HepG2 (cell line): Measurements from ENCODE around the gene COL5A1. TPM values are rescaled to one million over a fixed set of nuclear protein-coding genes. Genes with fewer than 3 reads are reported as not detected.

Experiments used
- ATAC-seq: fragments of 200-7000 bp; cut with Tn5 transposase; 3 replicates; pipeline ENCODE4 v1.9.1; 2020; ENCODE audit warnings: mild to moderate bottlenecking, moderate library complexity
- BruUV-seq: library from RNA; stranded (reverse); fragments of 400-500 nt; replicated peaks from 2 replicates; lab custom pipeline; 2021; lab: Mats Ljungman, UMichigan
- CTCF ChIA-PET: fragments of 300-600 bp; formaldehyde crosslinking; extraction: SDS; loops from one replicate; lab custom pipeline; 2021; ENCODE audit warnings: low total read pairs, inconsistent platforms, low intra/inter-chr PET ratio; lab: Yijun Ruan, JAX
- POLR2A ChIA-PET: fragments of 350-600 bp; sonication (Branson Sonifier 250); formaldehyde crosslinking; loops from one replicate; lab custom pipeline; 2020; ENCODE audit warnings: antibody characterized with exemption, inconsistent platforms; lab: Yijun Ruan, JAX
- DNase-seq: peaks from one replicate; pipeline ENCODE4 v3.0.0-alpha.2; 2015; ENCODE audit warnings: low spot score
- FAIRE-seq: peaks from 3 replicates; lab custom pipeline; 2011; peaks lifted over from hg19 to GRCh38; lab: Jason Lieb, UNC
- H2AFZ ChIP-seq: one replicate; pipeline ENCODE4 v1.6.1; 2011; ENCODE audit warnings: low read length, inconsistent platforms
- H3K27ac ChIP-seq: fragments of 300-600 bp; 3 replicates; pipeline ENCODE4 v1.8.0; 2011; ENCODE audit warnings: mixed run types, mild to moderate bottlenecking, mixed read lengths, low read length, inconsistent platforms; ENCODE audit not compliant: insufficient read depth; ENCODE audit errors: extremely low read length
- H3K27me3 ChIP-seq, 2 experiments: fragments of 200-600 bp in 1 of 2; 2 replicates in 1 of 2; 3 replicates in 1 of 2; pipeline versions ENCODE4 v1.6.0 to v1.8.0; 2011; ENCODE audit warnings: low read length in 2 of 2, mild to moderate bottlenecking in 2 of 2, moderate library complexity in 2 of 2, inconsistent platforms in 1 of 2; ENCODE audit not compliant: insufficient read depth in 2 of 2, control insufficient read depth in 1 of 2
- H3K36me3 ChIP-seq, 2 experiments: fragments of 200-600 bp in 1 of 2; replicated peaks in 1 of 2; 2 replicates in 1 of 2; 3 replicates in 1 of 2; pipeline versions ENCODE4 v1.5.1 to v1.8.0; 2011; ENCODE audit warnings: low read length in 2 of 2, inconsistent platforms in 1 of 2; ENCODE audit not compliant: insufficient read depth in 2 of 2, control insufficient read depth in 1 of 2
- H3K4me1 ChIP-seq: 2 replicates; pipeline ENCODE4 v1.5.1; 2012; ENCODE audit warnings: low read length, inconsistent platforms; ENCODE audit not compliant: insufficient read depth
- H3K4me2 ChIP-seq: 2 replicates; pipeline ENCODE4 v1.6.0; 2011; ENCODE audit warnings: low read depth, low read length, inconsistent platforms
- H3K4me3 ChIP-seq, 3 experiments: fragments of 200-600 bp in 1 of 3; sonication (generic), shearing (Covaris generic) in 1 of 3; replicated peaks in 1 of 3; 2 replicates each; pipeline ENCODE4 v1.5.1; 2011 to 2016; ENCODE audit warnings: low read length in 3 of 3, inconsistent platforms in 2 of 3, low read depth in 2 of 3, mild to moderate bottlenecking in 2 of 3, control low read depth in 1 of 3, mixed read lengths in 1 of 3; ENCODE audit not compliant: insufficient read depth in 1 of 3
- H3K79me2 ChIP-seq: one replicate; pipeline ENCODE4 v1.6.1; 2011; ENCODE audit warnings: low read length, inconsistent platforms; ENCODE audit not compliant: insufficient read depth
- H3K9ac ChIP-seq: 2 replicates; pipeline ENCODE4 v1.6.0; 2011; ENCODE audit warnings: mild to moderate bottlenecking, low read depth, low read length, inconsistent platforms; ENCODE audit not compliant: insufficient read depth
- H3K9me3 ChIP-seq: 2 replicates; pipeline ENCODE4 v1.5.1; 2012; ENCODE audit warnings: mild to moderate bottlenecking, low read length
- H4K20me1 ChIP-seq: 2 replicates; pipeline ENCODE4 v1.6.0; 2011; ENCODE audit warnings: inconsistent platforms, mild to moderate bottlenecking, low read length, moderate library complexity; ENCODE audit not compliant: insufficient read depth
- ATM ChIP-seq: fragments of 450-650 bp; IDR thresholded peaks from 2 replicates; pipeline ENCODE4 v1.7.1; 2017; ENCODE audit warnings: mild to moderate bottlenecking, borderline replicate concordance
- HNF4G ChIP-seq, 2 experiments: sonication (generic) in 1 of 2; formaldehyde crosslinking in 1 of 2; IDR thresholded peaks; 2 replicates each; pipeline versions ENCODE4 v1.4.0 to v1.6.1; 2011 to 2020; ENCODE audit warnings: borderline replicate concordance in 2 of 2, low read depth in 2 of 2, mild to moderate bottlenecking in 2 of 2, low read length in 1 of 2, missing genetic modification reagents in 1 of 2, moderate library complexity in 1 of 2
- KDM1A ChIP-seq: IDR thresholded peaks from 2 replicates; pipeline ENCODE4 v1.6.1; 2016; ENCODE audit warnings: missing compliant biosample characterization
- NCOA5 ChIP-seq: sonication (generic); formaldehyde crosslinking; IDR thresholded peaks from 2 replicates; pipeline ENCODE4 v1.4.0; 2020; ENCODE audit warnings: missing genetic modification reagents
- PCBP2 ChIP-seq: fragments of 200-400 bp; formaldehyde crosslinking; optimal IDR thresholded peaks from 2 replicates; pipeline ENCODE3; 2018; ENCODE audit warnings: low read length, low read depth; ENCODE audit not compliant: poor library complexity, severe bottlenecking
- POGZ ChIP-seq: sonication (generic); formaldehyde crosslinking; IDR thresholded peaks from 2 replicates; pipeline ENCODE4 v1.4.0; 2020; ENCODE audit warnings: mild to moderate bottlenecking, missing genetic modification reagents
- RFXANK ChIP-seq: IDR thresholded peaks from 2 replicates; pipeline ENCODE4 v1.6.1; 2016
- TFDP1 ChIP-seq: IDR thresholded peaks from 2 replicates; pipeline ENCODE4 v1.6.1; 2016; ENCODE audit warnings: missing compliant biosample characterization, missing genetic modification reagents, borderline replicate concordance
- TIGD3 ChIP-seq: sonication (generic); formaldehyde crosslinking; IDR thresholded peaks from 2 replicates; pipeline ENCODE4 v1.5.1; 2020; ENCODE audit warnings: mild to moderate bottlenecking, missing genetic modification reagents, borderline replicate concordance
- TRIM24 ChIP-seq: sonication (generic); formaldehyde crosslinking; IDR thresholded peaks from 2 replicates; pipeline ENCODE4 v1.8.0; 2022; ENCODE audit warnings: mild to moderate bottlenecking, missing genetic modification reagents
- ZBTB25 ChIP-seq: IDR thresholded peaks from 2 replicates; pipeline ENCODE4 v1.6.1; 2018; ENCODE audit warnings: missing genetic modification reagents
- ZNF136 ChIP-seq: sonication (generic); formaldehyde crosslinking; IDR thresholded peaks from 2 replicates; pipeline ENCODE4 v1.8.1; 2022; ENCODE audit warnings: low read depth, mild to moderate bottlenecking, moderate library complexity, missing genetic modification reagents
- ZNF562 ChIP-seq: sonication (generic); formaldehyde crosslinking; IDR thresholded peaks from 2 replicates; pipeline ENCODE4 v1.8.0; 2022; ENCODE audit warnings: missing genetic modification reagents, borderline replicate concordance
- ZNF660 ChIP-seq: sonication (generic); formaldehyde crosslinking; IDR thresholded peaks from 2 replicates; pipeline ENCODE4 v1.5.1; 2020; ENCODE audit warnings: mild to moderate bottlenecking, low read depth, missing genetic modification reagents, borderline replicate concordance
- ZNF75D ChIP-seq: sonication (generic); formaldehyde crosslinking; IDR thresholded peaks from 2 replicates; pipeline ENCODE4 v1.8.1; 2023; ENCODE audit warnings: missing genetic modification reagents, mild to moderate bottlenecking, borderline replicate concordance
- ZNF776 ChIP-seq: sonication (generic); formaldehyde crosslinking; IDR thresholded peaks from 2 replicates; pipeline ENCODE4 v1.4.0; 2020; ENCODE audit warnings: mild to moderate bottlenecking, missing genetic modification reagents
- ZSCAN25 ChIP-seq: sonication (generic); formaldehyde crosslinking; IDR thresholded peaks from 2 replicates; pipeline ENCODE4 v1.8.0; 2022; ENCODE audit warnings: mild to moderate bottlenecking, missing genetic modification reagents
- WGBS: methylation state at CpG from one replicate; pipeline ENCODE4 v1.1.6; 2017; ENCODE audit warnings: low lambda C conversion rate; 5-methylcytosine and 5-hydroxymethylcytosine counted together
- in situ Hi-C: cut with HindIII; loops from 2 replicates; pipeline ENCODE4 v1.10.0; 2017; ENCODE audit warnings: low pct_unique_long_range_greater_than_20kb; ENCODE audit not compliant: extremely low pct_ligation_motif_present
- intact Hi-C: fragments of 100-400 bp; cut with micrococcal nuclease; formaldehyde crosslinking; loops from one replicate; pipeline ENCODE4 v1.10.0; 2022; ENCODE audit not compliant: unreplicated experiment
- polyA plus RNA-seq, 8 experiments: library from polyadenylated mRNA; depleted of rRNA in 3 of 8; stranded (reverse) in 7 of 8; unstranded in 1 of 8; fragments of >200 nt; fragmentation: Illumina TruSeq in 4 of 8; extraction: Trizol in 4 of 8; gene quantifications; 2 replicates each; pipeline versions ENCODE4 v1.2.1 to v1.2.3, GENCODE V29; 2011 to 2016; ENCODE audit warnings: low read depth in 4 of 8, missing spikeins in 1 of 8, mixed read lengths in 1 of 8; ENCODE audit not compliant: insufficient read depth in 1 of 8
- total RNA-seq, 5 experiments: library from RNA; depleted of rRNA; stranded (reverse); fragments of >200 nt; fragmentation: Illumina TruSeq; extraction: Trizol; gene quantifications; 2 replicates each; pipeline ENCODE4 v1.2.3, GENCODE V29; 2016; ENCODE audit warnings: low read depth in 1 of 5

Gene COL5A1
- total and polyA plus RNA-seq, 2 of the 13 experiments (the other 11 are each of a cell fraction or from before 2014, with no cell fraction given) = not detected

- ChIA-PET CTCF (no interaction called here), POLR2A (no interaction called here)
- FAIRE-seq (no peak), ATAC-seq (no peak), DNase-seq (no peak)
- TF ChIP-seq ZNF136 = no peak
- no peak for TF ChIP-seq ZNF660 (CRISPR knock-in tag)
- no peak for TF ChIP-seq ZNF776
- no peak for TF ChIP-seq TFDP1
- TF ChIP-seq RFXANK = no peak
- TF ChIP-seq POGZ (CRISPR knock-in tag) = no peak
- no peak for TF ChIP-seq ZSCAN25 (CRISPR knock-in tag)
- TF ChIP-seq HNF4G (IDR thresholded peaks at IDR 0.05; ENCODE audit: borderline replicate concordance, low read depth, low read length) = no peak
- no peak for TF ChIP-seq HNF4G (CRISPR knock-in tag; IDR thresholded peaks at IDR 0.05; ENCODE audit: borderline replicate concordance, low read depth)
- no peak for TF ChIP-seq ATM
- TF ChIP-seq ZNF562 (CRISPR knock-in tag) = no peak
- no peak for TF ChIP-seq KDM1A
- TF ChIP-seq NCOA5 (CRISPR knock-in tag) = no peak
- TF ChIP-seq TIGD3 = no peak
- no peak for TF ChIP-seq PCBP2
- TF ChIP-seq ZBTB25 = no peak
- no peak for TF ChIP-seq TRIM24 (CRISPR knock-in tag)
- no peak for TF ChIP-seq ZNF75D (CRISPR knock-in tag)
- in situ Hi-C loops (no loop called here), intact Hi-C loops (no loop called here)
- 4% methylated on average over 7 of the region's 18 CpGs for WGBS
- Histone ChIP-seq H3K9ac (no peak overlapping the region), H4K20me1 (no peaks in the 10 kb centered on the region), H3K27me3 (peaks cover 5 to 44% of the 10 kb centered on the region in 2 experiments; a peak in 4 of 5 replicates), H3K4me2 (no peak overlapping the region), H3K79me2 (no peaks in the 10 kb centered on the region), H3K4me1 (no peaks in the 10 kb centered on the region), H2AFZ (no peak overlapping the region), H3K4me3 (no peak overlapping the region), H3K36me3 (no peaks in the 10 kb centered on the region), H3K9me3 (peaks cover 9% of the 10 kb centered on the region), H3K27ac (no peak overlapping the region)
- BruUV-seq = no TSS peak
These were observed 38.9 kb downstream of the COL5A1 start for GRCh38 chr9:134680393-134681060.
